Measurements from ENCODE around the gene ABHD14A. TPM values are rescaled to one million over a fixed set of nuclear protein-coding genes. Genes with fewer than 3 reads are reported as not detected.
A peak's percentile ranks its signal among the peaks of the same experiment; 100 is the strongest.

The ABHD14A gene
- total and polyA plus RNA-seq, 2 of the 4 experiments (the other 2 are of a cell fraction), result 3.4 to 10.0 TPM

GRCh38 chr3:52005571-52005986 is 30.7 kb downstream of the ABHD14A start:
- H3K9me1 ChIP-seq (ENCODE audit: insufficient read depth, low read length), result no peaks in the 10 kb centered on the region
- POLR2A ChIA-PET (ENCODE audit: unreplicated experiment), result no interaction called here
- 0 out of 2 replicates have a peak overlapping the region, but pooled peaks have one; percentile 41 for H4K5ac ChIP-seq (ENCODE audit: low read depth, low read length)
- WGBS, 2 experiments (ENCODE audit: extremely low coverage in 2 of 2, insufficient read length in 1 of 2), result 1% methylated on average over 13 of the region's 15 CpGs; no CpG with 5 or more reads in 1 of the 2 experiments
- no peak overlapping the region for H3K18ac ChIP-seq (ENCODE audit: low read depth, low read length)
- no peaks in the 10 kb centered on the region for H3K9me3 ChIP-seq (ENCODE audit: control insufficient read depth, insufficient read depth, low read length)
- peak overlapping the region; percentile 63; the same call in 1 of the 2 replicates for H2BK120ac ChIP-seq (ENCODE audit: low read depth, low read length)
- CTCF ChIA-PET, result interaction anchor here (1.2 to 3.2 kb wide), 3 partner anchors 9 to 117 kb away, joined by 3 to 28 read pairs (median 3); no protein-coding TSS in a partner anchor
- peak overlapping the region; percentile 24; the same call in 1 of the 2 replicates for H3K4me2 ChIP-seq (ENCODE audit: low read depth, low read length)
- 0 out of 3 replicates have a peak overlapping the region, but pooled peaks have one; percentile 62 for H2BK15ac ChIP-seq (ENCODE audit: low read depth, low read length)
- H3K36me3 ChIP-seq (ENCODE audit: control insufficient read depth, insufficient read depth, low read length), result no peaks in the 10 kb centered on the region
- H4K20me1 ChIP-seq (ENCODE audit: insufficient read depth, low read length), result no peaks in the 10 kb centered on the region
- peak overlapping the region; percentile 83; the same call in 1 of the 2 replicates for H2AK5ac ChIP-seq (ENCODE audit: low read depth, low read length)
- H4K8ac ChIP-seq (ENCODE audit: low read depth in 2 of 2, low read length in 2 of 2), result peak overlapping the region in 1 of 2 experiments; percentile 94; a peak in 2 of 4 replicates
- H2AFZ ChIP-seq (replicated peaks; ENCODE audit: low read length, poor library complexity), result peak overlapping the region; percentile 91
- peak overlapping the region; percentile 77 for H3K14ac ChIP-seq (replicated peaks; ENCODE audit: low read depth, low read length)
- in situ Hi-C loops (cut with MboI; ENCODE audit: low sequenced_read_pairs), result no loop called here
- peak overlapping the region; percentile 81 for H3K23ac ChIP-seq (ENCODE audit: low read depth, low read length)
- no peak for TF ChIP-seq RFX5 (IDR thresholded peaks at IDR 0.05; ENCODE audit: low read depth, low read length)
- TF ChIP-seq MXI1 (IDR thresholded peaks at IDR 0.05; ENCODE audit: borderline replicate concordance, low read depth, low read length), result no peak
- TF ChIP-seq MAFK (IDR thresholded peaks at IDR 0.05; ENCODE audit: low read depth, low read length), result no peak
- TF ChIP-seq, protein P1, sequence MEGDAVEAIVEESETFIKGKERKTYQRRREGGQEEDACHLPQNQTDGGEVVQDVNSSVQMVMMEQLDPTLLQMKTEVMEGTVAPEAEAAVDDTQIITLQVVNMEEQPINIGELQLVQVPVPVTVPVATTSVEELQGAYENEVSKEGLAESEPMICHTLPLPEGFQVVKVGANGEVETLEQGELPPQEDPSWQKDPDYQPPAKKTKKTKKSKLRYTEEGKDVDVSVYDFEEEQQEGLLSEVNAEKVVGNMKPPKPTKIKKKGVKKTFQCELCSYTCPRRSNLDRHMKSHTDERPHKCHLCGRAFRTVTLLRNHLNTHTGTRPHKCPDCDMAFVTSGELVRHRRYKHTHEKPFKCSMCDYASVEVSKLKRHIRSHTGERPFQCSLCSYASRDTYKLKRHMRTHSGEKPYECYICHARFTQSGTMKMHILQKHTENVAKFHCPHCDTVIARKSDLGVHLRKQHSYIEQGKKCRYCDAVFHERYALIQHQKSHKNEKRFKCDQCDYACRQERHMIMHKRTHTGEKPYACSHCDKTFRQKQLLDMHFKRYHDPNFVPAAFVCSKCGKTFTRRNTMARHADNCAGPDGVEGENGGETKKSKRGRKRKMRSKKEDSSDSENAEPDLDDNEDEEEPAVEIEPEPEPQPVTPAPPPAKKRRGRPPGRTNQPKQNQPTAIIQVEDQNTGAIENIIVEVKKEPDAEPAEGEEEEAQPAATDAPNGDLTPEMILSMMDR (conservative IDR thresholded peaks at IDR 0.05; ENCODE audit: low read depth, low read length), result no peak
- TF ChIP-seq, protein P2, sequence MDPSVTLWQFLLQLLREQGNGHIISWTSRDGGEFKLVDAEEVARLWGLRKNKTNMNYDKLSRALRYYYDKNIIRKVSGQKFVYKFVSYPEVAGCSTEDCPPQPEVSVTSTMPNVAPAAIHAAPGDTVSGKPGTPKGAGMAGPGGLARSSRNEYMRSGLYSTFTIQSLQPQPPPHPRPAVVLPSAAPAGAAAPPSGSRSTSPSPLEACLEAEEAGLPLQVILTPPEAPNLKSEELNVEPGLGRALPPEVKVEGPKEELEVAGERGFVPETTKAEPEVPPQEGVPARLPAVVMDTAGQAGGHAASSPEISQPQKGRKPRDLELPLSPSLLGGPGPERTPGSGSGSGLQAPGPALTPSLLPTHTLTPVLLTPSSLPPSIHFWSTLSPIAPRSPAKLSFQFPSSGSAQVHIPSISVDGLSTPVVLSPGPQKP (IDR thresholded peaks at IDR 0.05; ENCODE audit: borderline replicate concordance, low read depth, low read length), result no peak
- peak; percentile 82 for TF ChIP-seq MAZ (IDR thresholded peaks at IDR 0.05; ENCODE audit: borderline replicate concordance, low read depth, low read length)
- no peak for TF ChIP-seq POLR2A (IDR thresholded peaks at IDR 0.05; ENCODE audit: low read depth, low read length)
- TF ChIP-seq NFE2L2 (IDR thresholded peaks at IDR 0.05; ENCODE audit: low read depth, low read length), result no peak
- TF ChIP-seq BHLHE40 (IDR thresholded peaks at IDR 0.05; ENCODE audit: low read depth, low read length), result no peak
- no peak for TF ChIP-seq CEBPB (IDR thresholded peaks at IDR 0.05; ENCODE audit: low read depth, low read length)
- TF ChIP-seq, protein P3, sequence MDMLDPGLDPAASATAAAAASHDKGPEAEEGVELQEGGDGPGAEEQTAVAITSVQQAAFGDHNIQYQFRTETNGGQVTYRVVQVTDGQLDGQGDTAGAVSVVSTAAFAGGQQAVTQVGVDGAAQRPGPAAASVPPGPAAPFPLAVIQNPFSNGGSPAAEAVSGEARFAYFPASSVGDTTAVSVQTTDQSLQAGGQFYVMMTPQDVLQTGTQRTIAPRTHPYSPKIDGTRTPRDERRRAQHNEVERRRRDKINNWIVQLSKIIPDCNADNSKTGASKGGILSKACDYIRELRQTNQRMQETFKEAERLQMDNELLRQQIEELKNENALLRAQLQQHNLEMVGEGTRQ (IDR thresholded peaks at IDR 0.05; ENCODE audit: low read depth, low read length), result no peak
- TF ChIP-seq CHD1 (IDR thresholded peaks at IDR 0.05; ENCODE audit: low read depth, low read length), result no peak
- TF ChIP-seq RAD21 (IDR thresholded peaks at IDR 0.05; ENCODE audit: low read length), result peak; percentile 17; the same call in 1 of the 2 replicates
- TF ChIP-seq RCOR1 (IDR thresholded peaks at IDR 0.05; ENCODE audit: insufficient replicate concordance, low read length), result peak; percentile 52
- TF ChIP-seq FOS (IDR thresholded peaks at IDR 0.05; ENCODE audit: low read depth, low read length), result no peak
- peak; percentile 41; the same call in 1 of the 2 replicates for TF ChIP-seq SMC3 (IDR thresholded peaks at IDR 0.05; ENCODE audit: low read depth, low read length)
- no peaks in the 10 kb centered on the region for H3K27me3 ChIP-seq (ENCODE audit: control insufficient read depth, insufficient read depth, low read length)
- H3K79me1 ChIP-seq (ENCODE audit: low read depth in 1 of 2, low read length in 2 of 2), result no peaks in the 10 kb centered on the region
- H3K9ac ChIP-seq (ENCODE audit: low read depth, low read length), result peak overlapping the region; percentile 49; the same call in 1 of the 2 replicates
- H3K4me3 ChIP-seq (ENCODE audit: insufficient read depth, low read depth, low read length), result no peak overlapping the region
- H3K56ac ChIP-seq (ENCODE audit: extremely low read depth, insufficient read depth, low read length), result no peak overlapping the region
- peaks cover 11% of the 10 kb centered on the region for H3K4me1 ChIP-seq (ENCODE audit: control insufficient read depth, insufficient read depth, low read length)
- intact Hi-C loops (cut with micrococcal nuclease), result no loop called here
- H3K4ac ChIP-seq (ENCODE audit: low read depth, low read length), result peak overlapping the region; percentile 73
- DNase-seq (peak; percentile 82), ATAC-seq (ENCODE audit: low read depth) (peak; percentile 53)
- H2BK5ac ChIP-seq (ENCODE audit: low read depth, low read length, poor library complexity, severe bottlenecking), result peak overlapping the region; percentile 29
- H3K27ac ChIP-seq (ENCODE audit: insufficient read depth, low read length), result no peak overlapping the region
- peak overlapping the region; percentile 62 for H4K91ac ChIP-seq (ENCODE audit: insufficient read depth, low read depth, low read length)
- dilution Hi-C loops (cut with HindIII; ENCODE audit: low sequenced_read_pairs, unreplicated experiment), result no loop called here
- BruUV-seq (replicated peaks), result no TSS peak
- peak overlapping the region; percentile 87 for H2AK9ac ChIP-seq (replicated peaks; ENCODE audit: low read depth, low read length, poor library complexity)
- H2BK20ac ChIP-seq (ENCODE audit: low read depth, low read length), result peak overlapping the region; percentile 53; the same call in 1 of the 2 replicates
